ENCODE results near the gene FARP2.

GRCh38 chr2:241501551-241501950 lies 145.5 kb downstream of the FARP2 start:
- TF ChIP-seq CTCF (IDR thresholded peaks at IDR 0.05 in 4 of 5, conservative IDR thresholded peaks at IDR 0.05 in 1 of 5): no peak
- TF ChIP-seq POLR2A (IDR thresholded peaks at IDR 0.05): no peak

Measured in gastrocnemius medialis (tissue), 4 donors.